Astrocyte of the cerebellum (primary cell): ENCODE results near the gene NTHL1.

Source experiments
- DNase-seq: peaks from one replicate; pipeline ENCODE4 v3.0.0-alpha.2; 2011; ENCODE audit warnings: low read depth
- H3K4me3 ChIP-seq: 2 replicates; pipeline ENCODE4 v1.5.1; 2011; ENCODE audit warnings: mild to moderate bottlenecking, low read depth, low read length, moderate library complexity
- in situ Hi-C: cut with HindIII; loops from 2 replicates; pipeline ENCODE4 v1.10.0; 2017; ENCODE audit warnings: low sequenced_read_pairs
- TF ChIP-seq, protein P1 (sequence below): IDR thresholded peaks from 2 replicates; pipeline ENCODE4 v1.5.1; 2012; ENCODE audit warnings: low read length, low read depth, moderate library complexity, mild to moderate bottlenecking; ENCODE audit errors: missing control alignments

The NTHL1 gene

DNA sequence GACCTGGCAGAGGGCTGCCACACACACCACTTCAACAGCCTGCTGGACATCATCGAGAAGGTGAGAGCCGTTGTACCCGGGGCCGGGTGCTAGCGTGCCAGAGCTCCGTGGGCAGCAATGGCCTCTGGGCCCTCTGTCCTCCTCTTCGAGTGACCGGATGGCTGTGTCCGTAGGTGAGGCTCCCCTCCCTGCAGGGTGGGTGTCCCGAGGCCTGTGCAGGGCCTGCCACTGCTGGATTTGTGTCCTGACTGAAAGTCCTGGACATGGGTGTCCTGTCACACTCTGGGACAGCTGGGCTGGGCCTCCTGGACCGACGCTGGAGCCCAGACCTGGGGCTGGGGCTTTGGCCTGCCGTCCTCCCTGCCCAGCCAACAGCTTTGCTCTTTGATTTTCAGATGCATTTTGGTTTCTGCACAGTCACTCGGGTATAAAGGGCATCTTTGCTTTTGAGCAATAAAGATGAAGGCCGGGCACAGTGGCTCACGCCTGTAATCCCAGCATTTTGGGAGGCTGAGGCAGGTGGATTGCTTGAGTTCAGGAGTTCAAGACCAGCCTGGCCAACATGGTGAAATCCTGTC is 16.8 kb upstream of the NTHL1 start:
- H3K4me3 ChIP-seq: no peak overlapping the region
- in situ Hi-C loops: no loop called here
- no peak for DNase-seq
- TF ChIP-seq, protein P1, sequence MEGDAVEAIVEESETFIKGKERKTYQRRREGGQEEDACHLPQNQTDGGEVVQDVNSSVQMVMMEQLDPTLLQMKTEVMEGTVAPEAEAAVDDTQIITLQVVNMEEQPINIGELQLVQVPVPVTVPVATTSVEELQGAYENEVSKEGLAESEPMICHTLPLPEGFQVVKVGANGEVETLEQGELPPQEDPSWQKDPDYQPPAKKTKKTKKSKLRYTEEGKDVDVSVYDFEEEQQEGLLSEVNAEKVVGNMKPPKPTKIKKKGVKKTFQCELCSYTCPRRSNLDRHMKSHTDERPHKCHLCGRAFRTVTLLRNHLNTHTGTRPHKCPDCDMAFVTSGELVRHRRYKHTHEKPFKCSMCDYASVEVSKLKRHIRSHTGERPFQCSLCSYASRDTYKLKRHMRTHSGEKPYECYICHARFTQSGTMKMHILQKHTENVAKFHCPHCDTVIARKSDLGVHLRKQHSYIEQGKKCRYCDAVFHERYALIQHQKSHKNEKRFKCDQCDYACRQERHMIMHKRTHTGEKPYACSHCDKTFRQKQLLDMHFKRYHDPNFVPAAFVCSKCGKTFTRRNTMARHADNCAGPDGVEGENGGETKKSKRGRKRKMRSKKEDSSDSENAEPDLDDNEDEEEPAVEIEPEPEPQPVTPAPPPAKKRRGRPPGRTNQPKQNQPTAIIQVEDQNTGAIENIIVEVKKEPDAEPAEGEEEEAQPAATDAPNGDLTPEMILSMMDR: no peak

DNA sequence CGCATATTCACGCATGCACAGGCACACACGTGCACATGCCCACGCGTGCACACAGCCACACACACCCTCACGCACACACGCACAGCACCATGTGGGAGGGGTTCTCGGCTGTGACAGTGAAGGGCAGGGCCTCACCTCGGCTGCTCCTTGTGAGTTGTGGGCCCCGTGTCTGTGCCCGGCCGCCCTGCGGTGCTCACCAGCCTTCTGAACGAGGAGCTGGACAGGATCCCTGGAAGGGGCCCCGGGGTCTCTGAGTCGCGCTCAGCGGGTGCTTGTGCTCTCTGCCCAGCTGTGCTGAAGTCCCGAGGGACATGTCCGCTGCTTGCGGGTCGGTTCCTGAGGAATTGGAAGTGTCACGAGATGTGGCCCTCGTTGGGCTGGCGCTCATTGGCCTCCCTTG is 16.2 kb upstream of the NTHL1 start:
- in situ Hi-C loops: no loop called here
- no peak overlapping the region for H3K4me3 ChIP-seq
- no peak for DNase-seq
- TF ChIP-seq, protein P1: no peak

DNA sequence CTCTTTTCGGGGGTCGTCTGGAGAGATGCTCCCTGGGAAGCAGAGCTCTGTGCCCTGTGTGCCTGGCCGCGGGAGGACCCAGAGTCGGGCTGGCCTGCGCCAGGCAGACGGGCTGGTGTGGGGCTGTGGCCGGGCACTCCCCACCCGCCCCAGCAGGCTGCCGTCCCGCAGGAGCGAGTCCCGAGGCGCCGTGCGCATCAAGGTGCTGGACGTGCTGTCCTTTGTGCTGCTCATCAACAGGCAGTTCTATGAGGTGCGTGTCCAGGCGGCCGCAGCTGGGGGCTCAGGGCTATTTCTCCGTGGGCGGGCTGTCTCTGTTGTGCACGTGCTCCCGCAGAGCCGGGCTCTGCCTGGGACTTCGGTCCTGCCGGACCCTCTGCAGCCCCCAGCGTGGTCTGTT is 15.2 kb upstream of the NTHL1 start:
- no peak overlapping the region for H3K4me3 ChIP-seq
- no peak for DNase-seq
- TF ChIP-seq, protein P1: no peak
- in situ Hi-C loops: no loop called here

DNA sequence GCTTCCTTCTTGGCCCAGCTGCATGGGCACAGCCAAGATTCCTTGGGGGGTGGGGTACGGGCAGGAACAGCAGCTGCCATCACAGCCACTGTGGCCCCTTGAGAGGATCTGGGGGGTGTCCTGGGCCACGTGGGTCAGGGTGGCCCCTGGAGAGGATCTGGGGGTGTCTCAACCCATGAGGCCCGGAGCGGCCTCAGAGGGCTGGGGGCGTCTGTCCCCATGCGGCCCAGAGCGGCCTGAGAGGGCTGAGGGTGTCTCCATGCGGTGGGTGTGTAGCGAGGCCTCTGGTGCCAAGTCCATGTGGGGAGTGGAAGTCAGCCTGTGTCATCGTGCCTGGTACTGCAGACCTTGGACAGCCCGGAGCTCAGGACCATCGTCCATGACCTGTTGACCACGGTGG is 13.9 kb upstream of the NTHL1 start:
- DNase-seq: no peak
- in situ Hi-C loops: no loop called here
- TF ChIP-seq, protein P1: no peak
- no peak overlapping the region for H3K4me3 ChIP-seq

DNA sequence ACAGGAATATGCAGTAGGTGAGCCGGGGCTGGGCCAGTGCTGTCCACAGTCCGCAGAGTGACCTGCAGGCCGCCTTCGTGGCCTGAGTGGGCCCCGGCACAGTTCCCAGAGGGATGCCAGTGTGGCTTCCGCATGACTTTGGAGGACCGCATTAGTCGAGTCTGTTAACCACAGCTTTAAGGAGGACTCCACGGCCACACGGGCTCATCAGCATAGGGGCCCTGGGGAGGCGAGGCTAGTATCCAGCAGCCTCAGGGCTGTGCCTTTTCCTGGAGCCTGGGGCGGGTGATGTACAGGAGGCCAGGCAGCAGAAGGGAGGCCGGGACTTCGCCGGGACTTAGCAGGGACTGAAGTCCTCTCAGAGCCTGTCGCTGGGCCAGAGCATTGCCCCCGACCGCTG is 13.4 kb upstream of the NTHL1 start:
- DNase-seq: no peak
- in situ Hi-C loops: no loop called here
- TF ChIP-seq, protein P1: no peak
- H3K4me3 ChIP-seq: no peak overlapping the region

DNA sequence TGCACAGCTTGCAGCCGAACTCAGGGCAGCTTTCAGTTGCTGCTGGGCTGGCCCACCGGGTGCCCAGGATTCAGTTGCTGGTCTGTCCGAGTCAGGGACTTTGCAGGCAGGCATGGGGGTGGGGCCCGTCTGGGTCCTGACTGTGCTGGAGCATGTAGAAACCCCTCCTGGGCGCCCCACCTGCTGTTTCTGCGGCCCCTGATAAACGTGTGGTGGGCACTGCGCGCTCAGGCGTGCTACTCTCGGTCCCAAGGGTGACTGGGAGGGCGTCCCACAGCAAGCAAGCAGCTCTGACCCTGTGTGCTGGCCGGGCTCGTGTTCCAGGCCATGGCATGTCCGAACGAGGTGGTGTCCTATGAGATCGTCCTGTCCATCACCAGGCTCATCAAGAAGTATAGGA is 12.7 kb upstream of the NTHL1 start:
- H3K4me3 ChIP-seq: no peak overlapping the region
- in situ Hi-C loops: no loop called here
- TF ChIP-seq, protein P1: no peak
- DNase-seq: no peak

DNA sequence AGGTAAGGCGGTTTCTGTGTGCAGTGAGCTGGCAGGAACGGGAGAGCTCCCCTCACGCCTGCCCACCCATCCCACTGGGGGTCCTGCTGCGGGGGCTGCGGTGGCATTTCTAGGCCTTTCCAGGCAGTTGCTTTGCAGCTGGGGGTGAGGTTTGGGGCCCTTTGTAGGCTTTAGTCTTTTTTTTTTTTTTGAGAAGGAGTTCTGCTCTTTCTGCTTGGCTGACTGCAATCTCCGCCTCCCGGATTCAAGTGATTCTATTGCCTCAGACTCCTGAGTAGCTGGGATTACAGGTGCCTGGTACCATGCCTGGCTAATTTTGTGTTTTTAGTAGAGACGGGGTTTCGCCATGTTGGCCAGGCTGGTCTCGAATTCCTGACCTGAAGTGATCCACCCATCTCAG is 11.2 kb upstream of the NTHL1 start:
- TF ChIP-seq, protein P1: no peak
- in situ Hi-C loops: no loop called here
- DNase-seq: no peak
- no peak overlapping the region for H3K4me3 ChIP-seq
